HCT116 (cell line): ENCODE data around the gene KHDC4. TPM values are rescaled to one million over a fixed set of nuclear protein-coding genes. Genes with fewer than 3 reads are reported as not detected.

Experiments
- ATAC-seq: fragments of 200-7000 bp; cut with Tn5 transposase; 2 replicates; pipeline ENCODE4 v1.9.1; 2020; ENCODE audit warnings: mild to moderate bottlenecking, moderate library complexity
- BruUV-seq: library from RNA; stranded (reverse); fragments of 400-500 nt; replicated peaks from 2 replicates; lab custom pipeline; 2021; lab: Mats Ljungman, UMichigan
- CTCF ChIA-PET: fragments of 300-600 bp; sonication (Branson Sonifier 250); formaldehyde crosslinking; loops from one replicate; lab custom pipeline; 2021; ENCODE audit warnings: antibody characterized with exemption; lab: Charles Lee
- POLR2A ChIA-PET: fragments of 300-600, 350-600 bp; sonication (Branson Sonifier 250); formaldehyde crosslinking; loops from one replicate; lab custom pipeline; 2021; ENCODE audit warnings: antibody characterized with exemption; lab: Charles Lee
- RAD21 ChIA-PET, 2 experiments: fragments of 300-600 bp; sonication (Branson Sonifier 250); formaldehyde crosslinking; loops; one replicate each; lab custom pipeline; 2023; ENCODE audit warnings: low total read pairs in 2 of 2; ENCODE audit not compliant: uncharacterized antibody in 2 of 2, unreplicated experiment in 2 of 2, low non-redundant PET in 1 of 2; lab: Charles Lee
- DNase-seq: peaks from one replicate; pipeline ENCODE4 v3.0.0-alpha.2; 2010; ENCODE audit warnings: low read depth, low spot score
- H2AFZ ChIP-seq: fragments of 200-600 bp; shearing (Covaris generic), sonication (generic); 2 replicates; pipeline ENCODE4 v1.6.1; 2017; ENCODE audit warnings: low read depth, mixed run types, mixed read lengths, antibody characterized with exemption, low read length; ENCODE audit not compliant: poor library complexity, severe bottlenecking
- H3K27ac ChIP-seq: 2 replicates; pipeline ENCODE4 v1.5.1; 2012; ENCODE audit warnings: low read depth, low read length
- H3K27me3 ChIP-seq: fragments of 200-600 bp; sonication (generic); 2 replicates; pipeline ENCODE4 v1.6.1; 2016; ENCODE audit warnings: mixed run types, low read length, mixed read lengths; ENCODE audit not compliant: insufficient read depth
- H3K36me3 ChIP-seq, 2 experiments: fragments of 200-500 bp in 1 of 2; fragments of 200-600 bp in 1 of 2; sonication (Bioruptor generic) in 1 of 2; sonication (generic) in 1 of 2; 2 replicates each; pipeline versions ENCODE4 v1.5.1 to v1.6.1; 2014 to 2016; ENCODE audit warnings: low read length in 2 of 2, inconsistent platforms in 1 of 2, mixed read lengths in 1 of 2, mixed run types in 1 of 2; ENCODE audit not compliant: insufficient read depth in 2 of 2, control insufficient read depth in 1 of 2
- H3K4me1 ChIP-seq, 2 experiments: fragments of 200-600 bp in 1 of 2; sonication (generic) in 1 of 2; 2 replicates each; pipeline versions ENCODE4 v1.5.1 to v1.6.1; 2012 to 2017; ENCODE audit warnings: low read length in 2 of 2, inconsistent platforms in 1 of 2, mild to moderate bottlenecking in 1 of 2, mixed read lengths in 1 of 2, mixed run types in 1 of 2, moderate library complexity in 1 of 2; ENCODE audit not compliant: insufficient read depth in 2 of 2, control insufficient read depth in 1 of 2
- H3K4me2 ChIP-seq: fragments of 200-600 bp; sonication (generic); 2 replicates; pipeline ENCODE4 v1.6.1; 2017; ENCODE audit warnings: mixed run types, low read length, mixed read lengths
- H3K4me3 ChIP-seq, 2 experiments: fragments of 200-600 bp in 1 of 2; sonication (generic) in 1 of 2; replicated peaks in 1 of 2; 2 replicates each; pipeline ENCODE4 v1.5.1; 2011 to 2016; ENCODE audit warnings: low read length in 2 of 2, control low read depth in 1 of 2, low read depth in 1 of 2, mild to moderate bottlenecking in 1 of 2, mixed read lengths in 1 of 2, mixed run types in 1 of 2
- H3K79me2 ChIP-seq: fragments of 200-600 bp; sonication (generic); 2 replicates; pipeline ENCODE4 v1.6.1; 2017; ENCODE audit warnings: mild to moderate bottlenecking, mixed run types, low read length, moderate library complexity, mixed read lengths; ENCODE audit not compliant: insufficient read depth
- H3K9ac ChIP-seq: fragments of 200-600 bp; sonication (generic); 2 replicates; pipeline ENCODE4 v1.6.1; 2016; ENCODE audit warnings: low read length, mixed read lengths
- H3K9me2 ChIP-seq: fragments of 200-600 bp; sonication (generic), shearing (Covaris generic); 2 replicates; pipeline ENCODE4 v1.6.1; 2017; ENCODE audit warnings: mixed run types, mild to moderate bottlenecking, moderate library complexity; ENCODE audit not compliant: insufficient read depth
- H3K9me3 ChIP-seq, 2 experiments: fragments of 200-500 bp in 1 of 2; fragments of 200-600 bp in 1 of 2; sonication (Bioruptor generic) in 1 of 2; sonication (generic) in 1 of 2; 2 replicates each; pipeline ENCODE4 v1.6.1; 2014 to 2017; ENCODE audit warnings: low read length in 2 of 2, mixed read lengths in 2 of 2, inconsistent platforms in 1 of 2, low read depth in 1 of 2, mild to moderate bottlenecking in 1 of 2, mixed run types in 1 of 2, moderate library complexity in 1 of 2; ENCODE audit not compliant: control insufficient read depth in 1 of 2, insufficient read depth in 1 of 2
- H4K20me1 ChIP-seq: fragments of 200-600 bp; sonication (generic), shearing (Covaris generic); 2 replicates; pipeline ENCODE4 v1.6.1; 2017; ENCODE audit warnings: mixed run types, mild to moderate bottlenecking, moderate library complexity; ENCODE audit not compliant: insufficient read depth
- CBX3 ChIP-seq: IDR thresholded peaks from 2 replicates; pipeline ENCODE4 v1.6.1; 2012; ENCODE audit warnings: low read depth
- CEBPB ChIP-seq: IDR thresholded peaks from 2 replicates; pipeline ENCODE4 v1.6.1; 2012; ENCODE audit warnings: low read depth
- CTCF ChIP-seq, 3 experiments: fragments of 200-600 bp in 1 of 3; sonication (generic) in 1 of 3; IDR thresholded peaks in 2 of 3; conservative IDR thresholded peaks in 1 of 3; 2 replicates each; pipeline ENCODE4 v1.5.1; 2012 to 2017; ENCODE audit warnings: low read depth in 2 of 3, low read length in 2 of 3, antibody characterized with exemption in 1 of 3, borderline replicate concordance in 1 of 3, control low read depth in 1 of 3, mild to moderate bottlenecking in 1 of 3, mixed read lengths in 1 of 3, mixed run types in 1 of 3, moderate library complexity in 1 of 3; ENCODE audit not compliant: insufficient read depth in 1 of 3
- ELF1 ChIP-seq: IDR thresholded peaks from 2 replicates; pipeline ENCODE4 v1.6.1; 2012; ENCODE audit warnings: low read depth, borderline replicate concordance
- JUND ChIP-seq: IDR thresholded peaks from 2 replicates; pipeline ENCODE4 v1.6.1; 2012
- POLR2AphosphoS5 ChIP-seq: IDR thresholded peaks from 2 replicates; pipeline ENCODE4 v1.6.1; 2011; ENCODE audit warnings: mild to moderate bottlenecking, low read depth, low read length, moderate library complexity
- SIN3A ChIP-seq: IDR thresholded peaks from 2 replicates; pipeline ENCODE4 v1.6.1; 2012; ENCODE audit warnings: low read depth
- TCF7L2 ChIP-seq: IDR thresholded peaks from 2 replicates; pipeline ENCODE4 v1.7.0; 2011; ENCODE audit warnings: borderline replicate concordance, inconsistent platforms; ENCODE audit not compliant: insufficient read depth, insufficient read length; ENCODE audit errors: extremely low read depth
- ZBTB33 ChIP-seq: IDR thresholded peaks from 2 replicates; pipeline ENCODE4 v1.6.1; 2011; ENCODE audit warnings: mild to moderate bottlenecking, low read length, moderate library complexity; ENCODE audit not compliant: insufficient replicate concordance; ENCODE audit errors: extremely low read depth
- intact Hi-C: fragments of 100-400 bp; cut with micrococcal nuclease; formaldehyde crosslinking; loops from 2 replicates; pipeline ENCODE4 v1.10.0; 2022
- total RNA-seq: library from RNA; stranded (reverse); gene quantifications from one replicate; pipeline ENCODE4 v1.2.1, GENCODE V29; 2021; ENCODE audit not compliant: unreplicated experiment

KHDC4 gene
- total RNA-seq, 1 experiment from 2014 or later, result 60.7 TPM

GRCh38 chr1:155933591-155934096 lies 569 bp downstream of the KHDC4 start:
- H4K20me1 ChIP-seq, result peaks cover 28% of the 10 kb centered on the region; the same call in 1 of the 2 replicates
- H2AFZ ChIP-seq, result no peak overlapping the region
- intact Hi-C loops, result no loop called here
- ChIA-PET CTCF (interaction anchor here (2.6 to 2.7 kb wide), 2 partner anchors 56 to 133 kb away, joined by 6 to 7 read pairs; no protein-coding TSS in a partner anchor), RAD21 (no interaction called here), POLR2A (interaction anchor here (1.1 to 3.8 kb wide), 7 partner anchors 11 to 63 kb away, joined by 3 to 20 read pairs (median 7); no protein-coding TSS in a partner anchor)
- peak overlapping the region; percentile 88 for H3K4me2 ChIP-seq
- H3K9me3 ChIP-seq, result no peaks in the 10 kb centered on the region
- H3K4me3 ChIP-seq, result peak overlapping the region; percentile 99
- no peak for TF ChIP-seq ZBTB33
- no TSS peak for BruUV-seq
- peaks cover 35 to 46% of the 10 kb centered on the region in 2 experiments for H3K36me3 ChIP-seq
- DNase-seq (no peak), ATAC-seq (no peak)
- peak overlapping the region; percentile 97 for H3K9ac ChIP-seq
- peaks cover 55% of the 10 kb centered on the region for H3K79me2 ChIP-seq
- H3K27me3 ChIP-seq, result no peaks in the 10 kb centered on the region
- H3K9me2 ChIP-seq, result no peaks in the 10 kb centered on the region
- H3K27ac ChIP-seq, result peak overlapping the region; percentile 67
- H3K4me1 ChIP-seq, result peaks cover 18 to 36% of the 10 kb centered on the region in 2 experiments

- H3K27ac ChIP-seq, result no peak overlapping the region
- H3K9ac ChIP-seq, result no peak overlapping the region; the same call in 1 of the 2 replicates
- no peaks in the 10 kb centered on the region for H3K27me3 ChIP-seq
- RAD21 ChIA-PET, result no interaction called here
- H3K79me2 ChIP-seq, result peaks cover 67% of the 10 kb centered on the region
- H4K20me1 ChIP-seq, result peaks cover 31% of the 10 kb centered on the region; the same call in 1 of the 2 replicates
- DNase-seq (no peak), ATAC-seq (no peak)
- H3K36me3 ChIP-seq, result peaks cover 44 to 57% of the 10 kb centered on the region in 2 experiments
- no peak overlapping the region for H2AFZ ChIP-seq
- CTCF ChIA-PET, result interaction anchor here (2.6 to 2.7 kb wide), 2 partner anchors 57 to 134 kb away, joined by 6 to 7 read pairs; no protein-coding TSS in a partner anchor
- no peaks in the 10 kb centered on the region for H3K9me3 ChIP-seq
- peak overlapping the region; percentile 8 to 99; a peak in 2 of 4 replicates for H3K4me3 ChIP-seq
- peaks cover 14 to 25% of the 10 kb centered on the region in 2 experiments; a peak in 3 of 4 replicates for H3K4me1 ChIP-seq
- intact Hi-C loops, result no loop called here
- POLR2A ChIA-PET, result interaction anchor here (0.7 to 3.8 kb wide), 6 partner anchors 8 to 57 kb away, joined by 3 to 20 read pairs (median 4); no protein-coding TSS in a partner anchor
- no peaks in the 10 kb centered on the region for H3K9me2 ChIP-seq
- H3K4me2 ChIP-seq, result peak overlapping the region; percentile 88; the same call in 1 of the 2 replicates
- no TSS peak for BruUV-seq
- TF ChIP-seq CBX3 (no peak), ZBTB33 (no peak), SIN3A (no peak), TCF7L2 (no peak), JUND (no peak), ELF1 (no peak), CEBPB (no peak), POLR2AphosphoS5 (no peak), CTCF (IDR thresholded peaks at IDR 0.05 in 2 of 3, conservative IDR thresholded peaks at IDR 0.05 in 1 of 3; ENCODE audit: borderline replicate concordance in 1 of 3, insufficient read depth in 1 of 3, low read depth in 2 of 3, low read length in 2 of 3) (no peak)
Observed at GRCh38 chr1:155932487-155932886, 1.7 kb downstream of the KHDC4 start.
